Measurements from ENCODE around the gene FBN1. TPM values are rescaled to one million over a fixed set of nuclear protein-coding genes. Genes with fewer than 3 reads are reported as not detected.

Gene FBN1
- total and polyA plus RNA-seq, 2 donors (not counting 3 experiments of a cell fraction or from before 2014, with no cell fraction given): 107 to 111 TPM

- Histone ChIP-seq H3K4me1 (ENCODE audit: control insufficient read depth, extremely low read depth, insufficient read depth, low read length) (peaks cover 15% of the 10 kb centered on the region), H3K9me3 (replicated peaks; ENCODE audit: control insufficient read depth, insufficient read depth, low read length) (no peaks in the 10 kb centered on the region), H3K27me3 (ENCODE audit: control insufficient read depth in 2 of 2, insufficient read depth in 2 of 2, low read length in 2 of 2) (no peaks in the 10 kb centered on the region), H3K27ac (ENCODE audit: insufficient read depth, low read depth, low read length) (no peak overlapping the region), H3K79me2 (ENCODE audit: control insufficient read depth, insufficient read depth, low read length) (peaks cover 10% of the 10 kb centered on the region), H4K20me1 (replicated peaks; ENCODE audit: control insufficient read depth, extremely low read depth, insufficient read depth, low read length) (no peaks in the 10 kb centered on the region), H3K4me2 (ENCODE audit: insufficient read depth, low read length) (no peak overlapping the region), H3K9me1 (replicated peaks; ENCODE audit: control insufficient read depth, extremely low read depth, insufficient read depth, low read length) (no peaks in the 10 kb centered on the region), H3K36me3 (ENCODE audit: control insufficient read depth in 2 of 2, extremely low read depth in 1 of 2, insufficient read depth in 2 of 2, low read length in 2 of 2) (no peaks in the 10 kb centered on the region), H3K4me3 (replicated peaks in 1 of 3; ENCODE audit: insufficient read depth in 1 of 3, low read depth in 1 of 3, low read length in 3 of 3) (no peak overlapping the region), H3K9ac (replicated peaks; ENCODE audit: extremely low read depth, insufficient read depth, low read length) (no peak overlapping the region), H2AFZ (ENCODE audit: low read depth, low read length) (no peak overlapping the region)
- TF ChIP-seq CTCF (IDR thresholded peaks at IDR 0.05; ENCODE audit: extremely low read depth in 1 of 2, insufficient read depth in 1 of 2, low read depth in 1 of 2, low read length in 2 of 2): peak; percentile 10 to 42
- no peak for TF ChIP-seq FOS (IDR thresholded peaks at IDR 0.05; ENCODE audit: borderline replicate concordance, insufficient read depth, low read length)
- BruUV-seq (replicated peaks): no TSS peak
- CTCF ChIA-PET: interaction anchor here (0.6 to 1.0 kb wide), 2 partner anchors 16 to 158 kb away, joined by 3 read pairs; no protein-coding TSS in a partner anchor
- no peak for DNase-seq (ENCODE audit: low read depth, low spot score)
- POLR2A ChIA-PET: no interaction called here
- dilution Hi-C loops (cut with MboI; ENCODE audit: extremely low pct_ligation_motif_present, low sequenced_read_pairs) (no loop called here), intact Hi-C loops (cut with micrococcal nuclease) (loop anchor here (5.0 to 10.0 kb wide), 2 partner anchors 127 to 509 kb away; partner anchors contain the start of gene COPS2)
- FAIRE-seq: peak; percentile 26
Measured at GRCh38 chr15:48647962-48648361, 2.5 kb upstream of the FBN1 start.

- DNase-seq (ENCODE audit: low read depth, low spot score): no peak
- Histone ChIP-seq H3K36me3 (ENCODE audit: control insufficient read depth in 2 of 2, extremely low read depth in 1 of 2, insufficient read depth in 2 of 2, low read length in 2 of 2) (no peaks in the 10 kb centered on the region), H3K9ac (replicated peaks; ENCODE audit: extremely low read depth, insufficient read depth, low read length) (peak overlapping the region; percentile 86), H4K20me1 (replicated peaks; ENCODE audit: control insufficient read depth, extremely low read depth, insufficient read depth, low read length) (no peaks in the 10 kb centered on the region), H3K4me2 (ENCODE audit: insufficient read depth, low read length) (peak overlapping the region; percentile 98), H3K4me1 (ENCODE audit: control insufficient read depth, extremely low read depth, insufficient read depth, low read length) (peaks cover 30% of the 10 kb centered on the region), H2AFZ (ENCODE audit: low read depth, low read length) (peak overlapping the region; percentile 93), H3K9me1 (replicated peaks; ENCODE audit: control insufficient read depth, extremely low read depth, insufficient read depth, low read length) (no peaks in the 10 kb centered on the region), H3K27ac (ENCODE audit: insufficient read depth, low read depth, low read length) (peak overlapping the region; percentile 70), H3K79me2 (ENCODE audit: control insufficient read depth, insufficient read depth, low read length) (peaks cover 13% of the 10 kb centered on the region), H3K27me3 (ENCODE audit: control insufficient read depth in 2 of 2, insufficient read depth in 2 of 2, low read length in 2 of 2) (no peaks in the 10 kb centered on the region), H3K4me3 (replicated peaks in 1 of 3; ENCODE audit: insufficient read depth in 1 of 3, low read depth in 1 of 3, low read length in 3 of 3) (peak overlapping the region; percentile 50 to 92 (median 77)), H3K9me3 (replicated peaks; ENCODE audit: control insufficient read depth, insufficient read depth, low read length) (no peaks in the 10 kb centered on the region)
- TF ChIP-seq MAX (IDR thresholded peaks at IDR 0.05; ENCODE audit: insufficient read depth, insufficient read length) (no peak), FOS (IDR thresholded peaks at IDR 0.05; ENCODE audit: borderline replicate concordance, insufficient read depth, low read length) (no peak), GATA2 (IDR thresholded peaks at IDR 0.05; ENCODE audit: insufficient read depth, insufficient read length, low read depth, low read length) (no peak), MYC (IDR thresholded peaks at IDR 0.05; ENCODE audit: low read depth, low read length) (no peak), POLR2A (IDR thresholded peaks at IDR 0.05; ENCODE audit: low read depth, low read length) (no peak), CTCF (IDR thresholded peaks at IDR 0.05; ENCODE audit: extremely low read depth in 1 of 2, insufficient read depth in 1 of 2, low read depth in 1 of 2, low read length in 2 of 2) (no peak), EZH2 (IDR thresholded peaks at IDR 0.05; ENCODE audit: borderline replicate concordance, low read depth, low read length, severe bottlenecking) (no peak), JUN (IDR thresholded peaks at IDR 0.05; ENCODE audit: borderline replicate concordance, insufficient read depth, insufficient read length, low read depth) (no peak), POLR2AphosphoS5 (IDR thresholded peaks at IDR 0.05; ENCODE audit: insufficient read depth, low read depth, low read length) (no peak)
- ChIA-PET POLR2A (interaction anchor here (2.0 kb wide), 1 partner anchor 165 kb away, joined by 6 read pairs; the partner anchor contains the start of gene CEP152), CTCF (no interaction called here)
- dilution Hi-C loops (cut with MboI; ENCODE audit: extremely low pct_ligation_motif_present, low sequenced_read_pairs) (no loop called here), intact Hi-C loops (cut with micrococcal nuclease) (loop anchor here (5.0 to 10.0 kb wide), 2 partner anchors 128 to 511 kb away; partner anchors contain the start of gene COPS2)
- no peak for FAIRE-seq
- BruUV-seq (replicated peaks): no TSS peak
Measured at GRCh38 chr15:48646331-48646730, 822 bp upstream of the FBN1 start.

All from endothelial cell of umbilical vein (primary cell).